Measurements from ENCODE around the gene MYF6. TPM values are rescaled to one million over a fixed set of nuclear protein-coding genes. Genes with fewer than 3 reads are reported as not detected.

Gene MYF6
- total and polyA plus RNA-seq, 2 of the 8 experiments (the other 6 are each of a cell fraction or from before 2014, with no cell fraction given): 0.39 TPM; not detected in 1

DNA sequence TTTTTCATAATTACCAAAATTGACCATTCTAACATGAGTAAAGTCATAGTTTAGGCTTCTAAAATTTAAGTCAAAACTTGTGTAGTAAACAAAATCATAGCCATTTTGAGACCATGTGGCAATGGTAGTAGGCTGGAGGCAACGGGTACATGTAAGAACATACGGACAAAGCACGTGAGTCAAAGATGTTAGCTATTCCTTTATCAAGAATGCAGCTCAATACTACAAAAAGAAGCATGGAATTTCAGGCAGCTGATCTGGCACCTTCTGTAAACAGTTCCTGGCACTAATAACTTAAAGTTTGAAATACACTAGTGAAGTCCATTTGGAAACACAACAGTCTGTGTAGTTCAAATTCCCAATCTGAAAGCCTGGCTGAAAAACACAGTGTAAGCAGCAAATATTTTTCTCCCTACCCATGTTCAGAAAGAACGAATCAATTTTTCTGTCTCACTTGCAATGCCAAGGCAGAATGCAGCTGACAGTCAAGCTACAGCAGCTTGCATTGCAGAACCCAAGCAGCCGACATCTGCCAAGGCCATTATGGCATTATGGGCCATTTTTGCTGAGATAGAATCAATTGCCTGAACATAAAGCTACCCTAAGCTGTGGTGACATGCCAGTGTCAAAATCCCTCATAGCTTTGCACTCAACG is 38.5 kb downstream of the MYF6 start:
- no peak overlapping the region for H2BK12ac ChIP-seq (ENCODE audit: low read depth, low read length)
- no peak overlapping the region for H3K9ac ChIP-seq (replicated peaks in 1 of 4; ENCODE audit: extremely low read depth in 1 of 4, low read depth in 3 of 4, low read length in 3 of 4)
- no peak overlapping the region for H2BK5ac ChIP-seq (ENCODE audit: low read depth, low read length)
- H3K4me3 ChIP-seq (ENCODE audit: extremely low read depth in 1 of 4, insufficient read depth in 2 of 4, low read depth in 3 of 4, low read length in 4 of 4): no peak overlapping the region
- H3K27ac ChIP-seq (ENCODE audit: low read depth, low read length): no peak overlapping the region
- 0 out of 2 replicates have a peak, but pooled peaks cover 2% of the 10 kb centered on the region for H3K79me1 ChIP-seq (ENCODE audit: low read depth, low read length)
- DNase-seq (ENCODE audit: low read depth in 1 of 2, low spot score in 2 of 2) (no peak), FAIRE-seq (no peak)
- H4K8ac ChIP-seq (ENCODE audit: extremely low read depth, insufficient read depth, low read length): no peak overlapping the region
- ChIA-PET POLR2A (ENCODE audit: partially characterized antibody) (no interaction called here), CTCF (ENCODE audit: partially characterized antibody) (no interaction called here)
- no peak overlapping the region for H2AK5ac ChIP-seq (ENCODE audit: low read depth, low read length)
- H3K4me1 ChIP-seq (replicated peaks in 1 of 4; ENCODE audit: control insufficient read depth in 3 of 4, insufficient read depth in 4 of 4, low read length in 3 of 4): no peaks in the 10 kb centered on the region
- no peaks in the 10 kb centered on the region for H3K36me3 ChIP-seq (ENCODE audit: control insufficient read depth in 2 of 4, insufficient read depth in 4 of 4, low read length in 3 of 4)
- no peaks in the 10 kb centered on the region for H3K27me3 ChIP-seq (replicated peaks in 1 of 4; ENCODE audit: control insufficient read depth in 3 of 4, extremely low read depth in 1 of 4, insufficient read depth in 3 of 4, low read length in 3 of 4)
- H2BK120ac ChIP-seq (replicated peaks; ENCODE audit: low read depth, low read length): no peak overlapping the region
- no peaks in the 10 kb centered on the region for H3K23me2 ChIP-seq (ENCODE audit: low read depth, low read length)
- H2AFZ ChIP-seq (ENCODE audit: low read length): no peak overlapping the region
- no peak overlapping the region for H3K4ac ChIP-seq (replicated peaks; ENCODE audit: insufficient read length, low read depth, low read length)
- H3K79me2 ChIP-seq (ENCODE audit: control insufficient read depth in 1 of 2, insufficient read depth in 2 of 2, low read length in 2 of 2): no peaks in the 10 kb centered on the region
- no peak overlapping the region for H3K18ac ChIP-seq (ENCODE audit: extremely low read depth, low read length)
- H3K56ac ChIP-seq (replicated peaks; ENCODE audit: insufficient read length, low read depth, low read length): no peak overlapping the region
- no peak overlapping the region; the same call in 1 of the 2 replicates for H2BK15ac ChIP-seq (ENCODE audit: low read length)
- no peaks in the 10 kb centered on the region for H3K9me3 ChIP-seq (ENCODE audit: insufficient read depth in 2 of 2, low read depth in 1 of 2, low read length in 1 of 2)
- H3K14ac ChIP-seq (ENCODE audit: insufficient read length): no peak overlapping the region
- H3K23ac ChIP-seq (ENCODE audit: insufficient read length): no peak overlapping the region
- no peak overlapping the region for H4K91ac ChIP-seq (replicated peaks; ENCODE audit: insufficient read length, low read length)
- H3K4me2 ChIP-seq (ENCODE audit: insufficient read depth in 1 of 2, low read depth in 2 of 2, low read length in 2 of 2): no peak overlapping the region
- H2BK20ac ChIP-seq (ENCODE audit: low read length): no peak overlapping the region
- H4K20me1 ChIP-seq (replicated peaks in 1 of 2; ENCODE audit: control insufficient read depth in 1 of 2, insufficient read depth in 2 of 2, low read length in 2 of 2): no peaks in the 10 kb centered on the region
- 74% methylated on average over 6 of the region's 6 CpGs; no CpG with 5 or more reads in 1 of the 2 experiments for WGBS, 2 experiments (ENCODE audit: extremely low coverage in 1 of 2, insufficient coverage in 1 of 2, insufficient read length in 1 of 2, insufficient replicate concordance in 2 of 2, low coverage in 1 of 2, low lambda C conversion rate in 2 of 2, missing lambda C conversion rate in 1 of 2)
- no peak overlapping the region for H4K5ac ChIP-seq (ENCODE audit: insufficient read length, low read depth, low read length)
- TF ChIP-seq ATF2 (IDR thresholded peaks at IDR 0.05; ENCODE audit: low read length) (no peak), E2F6 (IDR thresholded peaks at IDR 0.05) (no peak), POLR2AphosphoS5 (IDR thresholded peaks at IDR 0.05; ENCODE audit: low read depth, low read length) (no peak), GTF2F1 (IDR thresholded peaks at IDR 0.05; ENCODE audit: borderline replicate concordance, low read depth, low read length) (no peak), SP4 (IDR thresholded peaks at IDR 0.05; ENCODE audit: low read length) (no peak)
- TF ChIP-seq, protein P1, sequence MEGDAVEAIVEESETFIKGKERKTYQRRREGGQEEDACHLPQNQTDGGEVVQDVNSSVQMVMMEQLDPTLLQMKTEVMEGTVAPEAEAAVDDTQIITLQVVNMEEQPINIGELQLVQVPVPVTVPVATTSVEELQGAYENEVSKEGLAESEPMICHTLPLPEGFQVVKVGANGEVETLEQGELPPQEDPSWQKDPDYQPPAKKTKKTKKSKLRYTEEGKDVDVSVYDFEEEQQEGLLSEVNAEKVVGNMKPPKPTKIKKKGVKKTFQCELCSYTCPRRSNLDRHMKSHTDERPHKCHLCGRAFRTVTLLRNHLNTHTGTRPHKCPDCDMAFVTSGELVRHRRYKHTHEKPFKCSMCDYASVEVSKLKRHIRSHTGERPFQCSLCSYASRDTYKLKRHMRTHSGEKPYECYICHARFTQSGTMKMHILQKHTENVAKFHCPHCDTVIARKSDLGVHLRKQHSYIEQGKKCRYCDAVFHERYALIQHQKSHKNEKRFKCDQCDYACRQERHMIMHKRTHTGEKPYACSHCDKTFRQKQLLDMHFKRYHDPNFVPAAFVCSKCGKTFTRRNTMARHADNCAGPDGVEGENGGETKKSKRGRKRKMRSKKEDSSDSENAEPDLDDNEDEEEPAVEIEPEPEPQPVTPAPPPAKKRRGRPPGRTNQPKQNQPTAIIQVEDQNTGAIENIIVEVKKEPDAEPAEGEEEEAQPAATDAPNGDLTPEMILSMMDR (IDR thresholded peaks at IDR 0.05; ENCODE audit: control extremely low read depth in 1 of 3, insufficient read depth in 1 of 3, low read depth in 1 of 3, low read length in 3 of 3): no peak
- TF ChIP-seq, protein P2, sequence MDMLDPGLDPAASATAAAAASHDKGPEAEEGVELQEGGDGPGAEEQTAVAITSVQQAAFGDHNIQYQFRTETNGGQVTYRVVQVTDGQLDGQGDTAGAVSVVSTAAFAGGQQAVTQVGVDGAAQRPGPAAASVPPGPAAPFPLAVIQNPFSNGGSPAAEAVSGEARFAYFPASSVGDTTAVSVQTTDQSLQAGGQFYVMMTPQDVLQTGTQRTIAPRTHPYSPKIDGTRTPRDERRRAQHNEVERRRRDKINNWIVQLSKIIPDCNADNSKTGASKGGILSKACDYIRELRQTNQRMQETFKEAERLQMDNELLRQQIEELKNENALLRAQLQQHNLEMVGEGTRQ (IDR thresholded peaks at IDR 0.05; ENCODE audit: low read length): no peak

Measured in H1 (cell line).